GM18508 (cell line): ENCODE results near the gene KREMEN1.

Experiments used
- ATAC-seq: cut with Tn5 transposase; IDR thresholded peaks from one replicate; pipeline ENCODE4 v1.9.1; 2021; ENCODE audit warnings: moderate number of reproducible peaks; ENCODE audit not compliant: insufficient read depth, unreplicated experiment

Gene KREMEN1

GRCh38 chr22:29145321-29146072 lies 72.7 kb downstream of the KREMEN1 start:
- ATAC-seq = no peak

- ATAC-seq = no peak
Measured at GRCh38 chr22:29146091-29146560, 73.3 kb downstream of the KREMEN1 start.

GRCh38 chr22:29146771-29147170 lies 73.9 kb downstream of the KREMEN1 start:
- ATAC-seq = no peak

GRCh38 chr22:29147331-29147899 lies 74.6 kb downstream of the KREMEN1 start:
- ATAC-seq = no peak

- no peak for ATAC-seq
Measured at GRCh38 chr22:29148036-29148435, 75.2 kb downstream of the KREMEN1 start.

GRCh38 chr22:29148826-29149225 lies 76.0 kb downstream of the KREMEN1 start:
- ATAC-seq = no peak

GRCh38 chr22:29149841-29150555 lies 77.2 kb downstream of the KREMEN1 start:
- no peak for ATAC-seq

GRCh38 chr22:29150701-29151100 lies 77.9 kb downstream of the KREMEN1 start:
- ATAC-seq = no peak

- no peak for ATAC-seq
Measured at GRCh38 chr22:29151316-29151715, 78.5 kb downstream of the KREMEN1 start.

GRCh38 chr22:29152045-29152953 lies 79.5 kb downstream of the KREMEN1 start:
- no peak for ATAC-seq

GRCh38 chr22:29152954-29153719 lies 80.3 kb downstream of the KREMEN1 start:
- no peak for ATAC-seq

- no peak for ATAC-seq
Measured at GRCh38 chr22:29154364-29155048, 81.7 kb downstream of the KREMEN1 start.

GRCh38 chr22:29155966-29156365 lies 83.1 kb downstream of the KREMEN1 start:
- ATAC-seq = no peak

- no peak for ATAC-seq
Measured at GRCh38 chr22:29156507-29156906, 83.7 kb downstream of the KREMEN1 start.

- ATAC-seq = no peak
Measured at GRCh38 chr22:29157759-29158535, 85.1 kb downstream of the KREMEN1 start.

- ATAC-seq = no peak
Measured at GRCh38 chr22:29158546-29158945, 85.7 kb downstream of the KREMEN1 start.

GRCh38 chr22:29163808-29164207 lies 91.0 kb downstream of the KREMEN1 start:
- ATAC-seq = no peak

- no peak for ATAC-seq
Measured at GRCh38 chr22:29165321-29166060, 92.7 kb downstream of the KREMEN1 start.
